Endothelial cell of umbilical vein (primary cell): ENCODE measurements around the gene ARID2.

Experiments used
- EZH2 ChIP-seq: IDR thresholded peaks from 2 replicates; pipeline ENCODE4 v1.6.1; 2012; ENCODE audit warnings: borderline replicate concordance, low read depth, mild to moderate bottlenecking, moderate library complexity, low read length, inconsistent platforms; ENCODE audit not compliant: severe bottlenecking
- GATA2 ChIP-seq: IDR thresholded peaks from 2 replicates; pipeline ENCODE4 v1.7.0; 2011; ENCODE audit warnings: low read depth, mild to moderate bottlenecking, moderate library complexity, mixed read lengths, low read length; ENCODE audit not compliant: insufficient read length, insufficient read depth
- POLR2A ChIP-seq: IDR thresholded peaks from 2 replicates; pipeline ENCODE4 v1.6.1; 2012; ENCODE audit warnings: low read depth, mild to moderate bottlenecking, control low read depth, low read length
- POLR2AphosphoS5 ChIP-seq: IDR thresholded peaks from 2 replicates; pipeline ENCODE4 v1.6.1; 2012; ENCODE audit warnings: low read depth, mild to moderate bottlenecking, control low read depth, low read length, moderate library complexity; ENCODE audit not compliant: insufficient read depth
- TF ChIP-seq, protein P1 (sequence below), 2 donors: IDR thresholded peaks; 1 replicate in 1 of 2; 2 replicates in 1 of 2; pipeline ENCODE4 v1.5.1; 2011; ENCODE audit warnings: low read length in 2 of 2, mild to moderate bottlenecking in 2 of 2, moderate library complexity in 2 of 2, control low read depth in 1 of 2, inconsistent platforms in 1 of 2, low read depth in 1 of 2; ENCODE audit not compliant: insufficient read depth in 1 of 2; ENCODE audit errors: extremely low read depth in 1 of 2
- TF ChIP-seq, protein P2 (sequence below): IDR thresholded peaks from 2 replicates; pipeline ENCODE4 v1.6.1; 2011; ENCODE audit not compliant: insufficient read depth, insufficient read length

DNA sequence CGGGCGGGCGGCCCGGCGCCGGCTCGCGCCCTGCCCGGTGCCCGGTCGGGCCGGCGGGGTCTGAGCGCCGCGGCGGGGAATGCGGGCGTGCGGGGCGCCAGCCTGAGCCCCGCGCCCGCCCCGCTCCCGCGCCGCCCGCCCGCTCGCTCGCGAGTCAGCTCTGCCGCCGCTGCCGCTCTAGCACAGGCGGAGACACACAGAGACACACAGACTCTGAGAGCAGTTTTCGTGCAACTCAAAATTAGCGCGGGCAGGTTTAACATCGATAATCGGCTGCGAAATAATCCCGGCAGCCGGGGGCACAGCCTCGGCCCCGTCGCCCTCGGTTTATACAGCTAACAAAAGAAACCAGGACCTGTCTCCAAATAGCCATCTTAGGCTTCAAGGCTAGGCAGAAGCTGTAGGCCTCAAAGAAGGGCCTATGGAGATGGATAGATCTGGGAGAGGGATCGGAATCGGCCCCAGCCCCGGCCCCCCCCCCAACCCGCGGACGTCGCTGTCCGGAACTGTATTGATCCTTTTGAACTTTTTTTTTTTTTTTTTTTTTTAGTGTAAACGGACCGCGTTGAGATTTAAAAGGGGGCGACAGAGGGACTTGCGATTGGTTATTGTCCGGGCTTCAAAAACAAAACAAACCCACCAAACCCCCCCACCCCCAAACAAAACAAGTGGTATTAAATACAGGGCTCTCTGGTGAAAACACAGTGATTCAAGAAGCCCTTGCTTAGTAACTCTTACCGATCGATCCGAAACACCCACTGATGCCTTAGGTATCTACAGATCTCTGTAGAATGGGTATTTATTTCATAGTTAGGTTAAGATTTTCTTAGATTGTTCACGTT is 1.1 kb downstream of the ARID2 start:
- TF ChIP-seq POLR2A (no peak), EZH2 (no peak), GATA2 (no peak), POLR2AphosphoS5 (no peak)
- TF ChIP-seq, protein P1, sequence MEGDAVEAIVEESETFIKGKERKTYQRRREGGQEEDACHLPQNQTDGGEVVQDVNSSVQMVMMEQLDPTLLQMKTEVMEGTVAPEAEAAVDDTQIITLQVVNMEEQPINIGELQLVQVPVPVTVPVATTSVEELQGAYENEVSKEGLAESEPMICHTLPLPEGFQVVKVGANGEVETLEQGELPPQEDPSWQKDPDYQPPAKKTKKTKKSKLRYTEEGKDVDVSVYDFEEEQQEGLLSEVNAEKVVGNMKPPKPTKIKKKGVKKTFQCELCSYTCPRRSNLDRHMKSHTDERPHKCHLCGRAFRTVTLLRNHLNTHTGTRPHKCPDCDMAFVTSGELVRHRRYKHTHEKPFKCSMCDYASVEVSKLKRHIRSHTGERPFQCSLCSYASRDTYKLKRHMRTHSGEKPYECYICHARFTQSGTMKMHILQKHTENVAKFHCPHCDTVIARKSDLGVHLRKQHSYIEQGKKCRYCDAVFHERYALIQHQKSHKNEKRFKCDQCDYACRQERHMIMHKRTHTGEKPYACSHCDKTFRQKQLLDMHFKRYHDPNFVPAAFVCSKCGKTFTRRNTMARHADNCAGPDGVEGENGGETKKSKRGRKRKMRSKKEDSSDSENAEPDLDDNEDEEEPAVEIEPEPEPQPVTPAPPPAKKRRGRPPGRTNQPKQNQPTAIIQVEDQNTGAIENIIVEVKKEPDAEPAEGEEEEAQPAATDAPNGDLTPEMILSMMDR (IDR thresholded peaks at IDR 0.05; ENCODE audit: extremely low read depth in 1 of 2, insufficient read depth in 1 of 2, low read depth in 1 of 2, low read length in 2 of 2), result no peak
- TF ChIP-seq, protein P2, sequence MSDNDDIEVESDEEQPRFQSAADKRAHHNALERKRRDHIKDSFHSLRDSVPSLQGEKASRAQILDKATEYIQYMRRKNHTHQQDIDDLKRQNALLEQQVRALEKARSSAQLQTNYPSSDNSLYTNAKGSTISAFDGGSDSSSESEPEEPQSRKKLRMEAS, result no peak
